Measurements from ENCODE around the gene ADD1. TPM values are rescaled to one million over a fixed set of nuclear protein-coding genes. Genes with fewer than 3 reads are reported as not detected.
A peak's percentile ranks its signal among the peaks of the same experiment; 100 is the strongest.

Gene ADD1
- total and polyA plus RNA-seq, 2 of the 13 experiments (the other 11 are each of a cell fraction or from before 2014, with no cell fraction given): 73.9 to 122 TPM

DNA sequence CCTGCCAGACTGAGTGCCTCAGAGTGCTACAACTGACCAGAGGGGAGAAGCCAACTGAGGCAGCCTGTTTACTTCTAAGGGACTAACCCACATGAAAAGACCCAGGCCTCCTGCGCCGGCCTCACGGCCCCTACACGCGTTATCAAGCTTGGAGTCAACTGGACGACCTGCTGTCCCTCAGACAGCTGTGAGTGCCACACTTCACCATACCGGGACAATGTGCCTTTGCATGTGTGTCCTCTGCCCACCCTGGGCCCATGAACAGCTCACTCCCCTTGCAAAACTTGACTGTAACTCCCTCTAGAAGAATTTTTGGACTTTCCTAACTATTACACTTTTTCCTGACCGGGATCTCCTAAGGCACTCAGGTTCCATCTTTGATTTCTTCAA is 117.8 kb downstream of the ADD1 start:
- POLR2A ChIA-PET: interaction anchor here (1.5 kb wide), 1 partner anchor 26 kb away, joined by 5 read pairs; no protein-coding TSS in a partner anchor
- FAIRE-seq (peak; percentile 30), DNase-seq (ENCODE audit: low spot score) (peak; percentile 44), ATAC-seq (peak; percentile 39)
- Histone ChIP-seq H3K4me1 (ENCODE audit: insufficient read depth, low read length) (peaks cover 45% of the 10 kb centered on the region), H3K36me3 (replicated peaks in 1 of 2; ENCODE audit: control insufficient read depth in 1 of 2, insufficient read depth in 2 of 2, low read length in 2 of 2) (peaks cover 3 to 23% of the 10 kb centered on the region in 2 experiments; a peak in 4 of 5 replicates), H3K79me2 (ENCODE audit: insufficient read depth, low read length) (peaks cover 40% of the 10 kb centered on the region), H2AFZ (ENCODE audit: low read length) (no peak overlapping the region), H3K4me2 (ENCODE audit: low read depth, low read length) (peak overlapping the region; percentile 99), H3K27ac (ENCODE audit: extremely low read length, insufficient read depth, low read length) (peak overlapping the region; percentile 82), H3K9ac (ENCODE audit: insufficient read depth, low read depth, low read length) (peak overlapping the region; percentile 90), H3K9me3 (ENCODE audit: low read length) (no peaks in the 10 kb centered on the region), H3K4me3 (replicated peaks in 1 of 3; ENCODE audit: insufficient read depth in 1 of 3, low read depth in 2 of 3, low read length in 3 of 3) (peak overlapping the region; percentile 84 to 90 (median 88)), H3K27me3 (ENCODE audit: control insufficient read depth in 1 of 2, insufficient read depth in 2 of 2, low read length in 2 of 2) (no peaks in the 10 kb centered on the region; a peak in 1 of 5 replicates), H4K20me1 (ENCODE audit: insufficient read depth, low read length) (peaks cover 12% of the 10 kb centered on the region)
- 2% methylated on average over 8 of the region's 8 CpGs for WGBS (ENCODE audit: low lambda C conversion rate)
- CTCF ChIA-PET (ENCODE audit: low intra/inter-chr PET ratio, low total read pairs): no interaction called here
- intact Hi-C loops (cut with micrococcal nuclease; ENCODE audit: unreplicated experiment): no loop called here
- in situ Hi-C loops (cut with HindIII; ENCODE audit: extremely low pct_ligation_motif_present, low pct_unique_long_range_greater_than_20kb): no loop called here
- no TSS peak for BruUV-seq (replicated peaks)
- TF ChIP-seq ZNF891 (CRISPR knock-in tag; IDR thresholded peaks at IDR 0.05) (0 out of 2 replicates have a peak, but pooled peaks have one; percentile 41), ZNF501 (CRISPR knock-in tag; IDR thresholded peaks at IDR 0.05) (0 out of 2 replicates have a peak, but pooled peaks have one; percentile 20), SALL1 (CRISPR knock-in tag; IDR thresholded peaks at IDR 0.05) (peak; percentile 47; the same call in 1 of the 2 replicates), TGIF2 (CRISPR knock-in tag; IDR thresholded peaks at IDR 0.05) (0 out of 2 replicates have a peak, but pooled peaks have one; percentile 18), ZFX (CRISPR knock-in tag; IDR thresholded peaks at IDR 0.05; ENCODE audit: low read depth) (peak; percentile 41; the same call in 1 of the 2 replicates), SRY (CRISPR knock-in tag; IDR thresholded peaks at IDR 0.05) (peak; percentile 53; the same call in 1 of the 2 replicates), TOE1 (CRISPR knock-in tag; IDR thresholded peaks at IDR 0.05) (no peak), SAP130 (CRISPR knock-in tag; IDR thresholded peaks at IDR 0.05; ENCODE audit: low read depth) (peak; percentile 54), TFAP4 (IDR thresholded peaks at IDR 0.05; ENCODE audit: borderline replicate concordance, low read depth) (peak; percentile 49; the same call in 1 of the 2 replicates), ZBTB38 (CRISPR knock-in tag; IDR thresholded peaks at IDR 0.05) (no peak), ZNF775 (CRISPR knock-in tag; IDR thresholded peaks at IDR 0.05; ENCODE audit: borderline replicate concordance) (no peak)
- TF ChIP-seq, protein P1, sequence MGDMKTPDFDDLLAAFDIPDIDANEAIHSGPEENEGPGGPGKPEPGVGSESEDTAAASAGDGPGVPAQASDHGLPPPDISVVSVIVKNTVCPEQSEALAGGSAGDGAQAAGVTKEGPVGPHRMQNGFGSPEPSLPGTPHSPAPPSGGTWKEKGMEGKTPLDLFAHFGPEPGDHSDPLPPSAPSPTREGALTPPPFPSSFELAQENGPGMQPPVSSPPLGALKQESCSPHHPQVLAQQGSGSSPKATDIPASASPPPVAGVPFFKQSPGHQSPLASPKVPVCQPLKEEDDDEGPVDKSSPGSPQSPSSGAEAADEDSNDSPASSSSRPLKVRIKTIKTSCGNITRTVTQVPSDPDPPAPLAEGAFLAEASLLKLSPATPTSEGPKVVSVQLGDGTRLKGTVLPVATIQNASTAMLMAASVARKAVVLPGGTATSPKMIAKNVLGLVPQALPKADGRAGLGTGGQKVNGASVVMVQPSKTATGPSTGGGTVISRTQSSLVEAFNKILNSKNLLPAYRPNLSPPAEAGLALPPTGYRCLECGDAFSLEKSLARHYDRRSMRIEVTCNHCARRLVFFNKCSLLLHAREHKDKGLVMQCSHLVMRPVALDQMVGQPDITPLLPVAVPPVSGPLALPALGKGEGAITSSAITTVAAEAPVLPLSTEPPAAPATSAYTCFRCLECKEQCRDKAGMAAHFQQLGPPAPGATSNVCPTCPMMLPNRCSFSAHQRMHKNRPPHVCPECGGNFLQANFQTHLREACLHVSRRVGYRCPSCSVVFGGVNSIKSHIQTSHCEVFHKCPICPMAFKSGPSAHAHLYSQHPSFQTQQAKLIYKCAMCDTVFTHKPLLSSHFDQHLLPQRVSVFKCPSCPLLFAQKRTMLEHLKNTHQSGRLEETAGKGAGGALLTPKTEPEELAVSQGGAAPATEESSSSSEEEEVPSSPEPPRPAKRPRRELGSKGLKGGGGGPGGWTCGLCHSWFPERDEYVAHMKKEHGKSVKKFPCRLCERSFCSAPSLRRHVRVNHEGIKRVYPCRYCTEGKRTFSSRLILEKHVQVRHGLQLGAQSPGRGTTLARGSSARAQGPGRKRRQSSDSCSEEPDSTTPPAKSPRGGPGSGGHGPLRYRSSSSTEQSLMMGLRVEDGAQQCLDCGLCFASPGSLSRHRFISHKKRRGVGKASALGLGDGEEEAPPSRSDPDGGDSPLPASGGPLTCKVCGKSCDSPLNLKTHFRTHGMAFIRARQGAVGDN (CRISPR knock-in tag; IDR thresholded peaks at IDR 0.05): peak; percentile 43
- TF ChIP-seq, protein P2, sequence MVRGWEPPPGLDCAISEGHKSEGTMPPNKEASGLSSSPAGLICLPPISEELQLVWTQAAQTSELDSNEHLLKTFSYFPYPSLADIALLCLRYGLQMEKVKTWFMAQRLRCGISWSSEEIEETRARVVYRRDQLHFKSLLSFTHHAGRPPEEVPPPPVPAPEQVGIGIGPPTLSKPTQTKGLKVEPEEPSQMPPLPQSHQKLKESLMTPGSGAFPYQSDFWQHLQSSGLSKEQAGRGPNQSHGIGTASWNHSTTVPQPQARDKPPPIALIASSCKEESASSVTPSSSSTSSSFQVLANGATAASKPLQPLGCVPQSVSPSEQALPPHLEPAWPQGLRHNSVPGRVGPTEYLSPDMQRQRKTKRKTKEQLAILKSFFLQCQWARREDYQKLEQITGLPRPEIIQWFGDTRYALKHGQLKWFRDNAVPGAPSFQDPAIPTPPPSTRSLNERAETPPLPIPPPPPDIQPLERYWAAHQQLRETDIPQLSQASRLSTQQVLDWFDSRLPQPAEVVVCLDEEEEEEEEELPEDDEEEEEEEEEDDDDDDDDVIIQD (CRISPR knock-in tag; IDR thresholded peaks at IDR 0.05; ENCODE audit: low read depth): no peak
- TF ChIP-seq, protein P3, sequence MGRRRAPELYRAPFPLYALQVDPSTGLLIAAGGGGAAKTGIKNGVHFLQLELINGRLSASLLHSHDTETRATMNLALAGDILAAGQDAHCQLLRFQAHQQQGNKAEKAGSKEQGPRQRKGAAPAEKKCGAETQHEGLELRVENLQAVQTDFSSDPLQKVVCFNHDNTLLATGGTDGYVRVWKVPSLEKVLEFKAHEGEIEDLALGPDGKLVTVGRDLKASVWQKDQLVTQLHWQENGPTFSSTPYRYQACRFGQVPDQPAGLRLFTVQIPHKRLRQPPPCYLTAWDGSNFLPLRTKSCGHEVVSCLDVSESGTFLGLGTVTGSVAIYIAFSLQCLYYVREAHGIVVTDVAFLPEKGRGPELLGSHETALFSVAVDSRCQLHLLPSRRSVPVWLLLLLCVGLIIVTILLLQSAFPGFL (CRISPR knock-in tag; IDR thresholded peaks at IDR 0.05): no peak
